ENCODE data around the gene OIT3.

DNA sequence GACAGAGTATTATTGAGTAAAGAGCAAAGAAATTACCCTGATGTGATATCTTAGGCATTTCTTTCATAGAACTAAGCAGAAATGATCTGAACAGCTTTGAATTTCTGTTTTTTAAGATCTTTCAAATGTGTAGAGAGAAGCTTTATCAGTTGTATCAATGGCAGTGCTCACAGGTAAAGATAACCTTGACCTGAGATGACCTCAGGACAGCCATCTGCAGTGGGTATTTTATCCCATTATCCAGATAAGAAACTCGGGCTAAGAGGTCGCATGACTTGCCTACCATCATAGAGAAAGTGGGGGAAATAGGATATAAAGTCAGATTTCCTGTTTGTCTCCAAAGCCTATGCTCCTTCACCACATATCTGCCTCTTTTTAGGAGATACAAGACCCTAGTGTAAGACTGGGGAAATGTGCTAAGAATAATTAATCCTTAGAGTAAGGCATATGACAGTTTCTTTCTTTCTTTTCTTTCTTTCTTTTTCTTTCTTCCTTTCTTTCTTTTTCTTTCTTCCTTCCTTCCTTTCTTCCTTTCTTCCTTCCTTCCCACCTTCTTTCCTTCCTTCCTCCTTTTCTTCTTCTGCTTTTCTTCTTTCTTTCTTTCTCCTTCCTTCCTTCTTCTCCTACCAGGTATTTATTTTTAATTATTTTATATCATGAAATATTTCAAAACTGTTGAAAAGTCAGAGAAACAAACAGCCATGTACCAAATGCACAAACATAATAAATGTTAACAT, 50.1 kb downstream of the OIT3 start:
- TF ChIP-seq, protein P1, sequence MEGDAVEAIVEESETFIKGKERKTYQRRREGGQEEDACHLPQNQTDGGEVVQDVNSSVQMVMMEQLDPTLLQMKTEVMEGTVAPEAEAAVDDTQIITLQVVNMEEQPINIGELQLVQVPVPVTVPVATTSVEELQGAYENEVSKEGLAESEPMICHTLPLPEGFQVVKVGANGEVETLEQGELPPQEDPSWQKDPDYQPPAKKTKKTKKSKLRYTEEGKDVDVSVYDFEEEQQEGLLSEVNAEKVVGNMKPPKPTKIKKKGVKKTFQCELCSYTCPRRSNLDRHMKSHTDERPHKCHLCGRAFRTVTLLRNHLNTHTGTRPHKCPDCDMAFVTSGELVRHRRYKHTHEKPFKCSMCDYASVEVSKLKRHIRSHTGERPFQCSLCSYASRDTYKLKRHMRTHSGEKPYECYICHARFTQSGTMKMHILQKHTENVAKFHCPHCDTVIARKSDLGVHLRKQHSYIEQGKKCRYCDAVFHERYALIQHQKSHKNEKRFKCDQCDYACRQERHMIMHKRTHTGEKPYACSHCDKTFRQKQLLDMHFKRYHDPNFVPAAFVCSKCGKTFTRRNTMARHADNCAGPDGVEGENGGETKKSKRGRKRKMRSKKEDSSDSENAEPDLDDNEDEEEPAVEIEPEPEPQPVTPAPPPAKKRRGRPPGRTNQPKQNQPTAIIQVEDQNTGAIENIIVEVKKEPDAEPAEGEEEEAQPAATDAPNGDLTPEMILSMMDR (IDR thresholded peaks at IDR 0.05) = no peak
- TF ChIP-seq EP300 (IDR thresholded peaks at IDR 0.05) = no peak
